Activated CD4-positive, CD25-positive, alpha-beta regulatory T cell treated with anti-CD3 and anti-CD28 coated beads, Interleukin-2, amount 50 U/mL, for 16 hours (primary cell): Measurements from ENCODE around the gene CCDC40.
"Not testable (repeated sequence)": the region's sequence is repeated elsewhere in the genome, so short reads cannot be mapped to it uniquely, and the experiment has no call there.

Experiments
- DNase-seq: peaks from one replicate; pipeline ENCODE4 v3.0.0-alpha.2; 2020; ENCODE audit warnings: low read depth, low spot score

Gene CCDC40

GRCh38 chr17:80045703-80046102 lies 9.3 kb downstream of the CCDC40 start:
- no peak for DNase-seq

DNA sequence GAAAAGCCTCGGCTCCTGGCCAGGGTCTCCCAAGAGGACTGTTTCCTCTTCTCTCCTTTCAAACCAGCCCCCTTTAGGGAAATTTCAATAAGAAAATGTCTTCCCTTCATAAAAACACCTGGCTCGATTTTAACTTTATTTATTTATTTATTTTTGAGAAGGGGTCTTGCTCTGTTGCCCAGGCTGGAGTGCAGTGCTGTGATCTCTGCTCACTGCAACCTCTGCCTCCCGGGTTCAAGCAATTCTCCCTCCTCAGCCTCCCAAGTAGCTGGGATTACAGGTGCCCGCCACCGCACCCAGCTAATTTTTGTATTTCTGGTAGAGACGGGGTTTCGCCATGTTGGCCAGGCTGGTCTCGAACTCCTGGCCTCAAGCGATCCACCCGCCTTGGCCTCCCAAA lies 10.3 kb downstream of the CCDC40 start:
- not testable (repeated sequence) for DNase-seq

DNA sequence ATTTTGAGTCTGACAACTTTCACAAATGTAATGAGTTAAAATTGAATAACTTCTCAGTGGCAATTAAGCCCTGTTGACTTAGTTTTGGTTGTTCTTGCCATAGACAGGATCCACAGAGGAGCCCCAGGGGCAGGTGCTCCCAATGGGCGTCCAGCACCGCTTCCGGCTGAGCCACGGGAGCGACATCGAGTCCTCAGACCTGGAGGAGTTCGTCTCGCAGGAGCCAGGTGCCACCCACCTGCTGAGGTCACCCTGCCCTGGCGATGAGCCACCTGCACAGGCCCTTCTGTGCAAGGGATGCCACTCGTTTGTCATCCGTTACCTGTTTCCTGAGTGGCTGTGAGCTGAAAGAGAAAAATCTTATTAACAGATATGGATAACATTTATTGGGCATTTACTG lies 10.7 kb downstream of the CCDC40 start:
- DNase-seq, result no peak

GRCh38 chr17:80049986-80050385 lies 13.5 kb downstream of the CCDC40 start:
- no peak for DNase-seq

- no peak for DNase-seq
Observed at GRCh38 chr17:80050706-80051105, 14.3 kb downstream of the CCDC40 start.

GRCh38 chr17:80051681-80052080 lies 15.2 kb downstream of the CCDC40 start:
- DNase-seq, result no peak

DNA sequence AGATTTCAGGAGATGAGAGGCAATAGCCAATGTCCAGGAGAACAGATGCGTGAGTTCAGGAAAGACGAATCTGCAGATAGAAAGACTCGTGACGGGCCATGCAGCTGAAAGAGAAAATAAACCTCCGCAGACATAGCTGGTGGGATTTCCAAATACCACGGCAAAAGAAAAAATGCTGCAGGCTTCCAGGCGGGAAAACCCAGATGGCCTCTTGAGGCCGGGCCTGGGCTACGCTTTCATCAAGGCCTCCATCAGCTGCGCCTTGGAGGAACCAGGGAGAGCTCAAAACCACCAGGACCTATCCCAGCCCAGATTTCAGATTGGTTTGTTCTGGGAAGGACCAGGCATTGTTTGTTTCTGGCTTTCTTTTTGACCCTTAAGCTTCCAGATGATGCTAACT lies 16.7 kb downstream of the CCDC40 start:
- no peak for DNase-seq

- DNase-seq, result no peak
Observed at GRCh38 chr17:80055597-80055996, 19.2 kb downstream of the CCDC40 start.

DNA sequence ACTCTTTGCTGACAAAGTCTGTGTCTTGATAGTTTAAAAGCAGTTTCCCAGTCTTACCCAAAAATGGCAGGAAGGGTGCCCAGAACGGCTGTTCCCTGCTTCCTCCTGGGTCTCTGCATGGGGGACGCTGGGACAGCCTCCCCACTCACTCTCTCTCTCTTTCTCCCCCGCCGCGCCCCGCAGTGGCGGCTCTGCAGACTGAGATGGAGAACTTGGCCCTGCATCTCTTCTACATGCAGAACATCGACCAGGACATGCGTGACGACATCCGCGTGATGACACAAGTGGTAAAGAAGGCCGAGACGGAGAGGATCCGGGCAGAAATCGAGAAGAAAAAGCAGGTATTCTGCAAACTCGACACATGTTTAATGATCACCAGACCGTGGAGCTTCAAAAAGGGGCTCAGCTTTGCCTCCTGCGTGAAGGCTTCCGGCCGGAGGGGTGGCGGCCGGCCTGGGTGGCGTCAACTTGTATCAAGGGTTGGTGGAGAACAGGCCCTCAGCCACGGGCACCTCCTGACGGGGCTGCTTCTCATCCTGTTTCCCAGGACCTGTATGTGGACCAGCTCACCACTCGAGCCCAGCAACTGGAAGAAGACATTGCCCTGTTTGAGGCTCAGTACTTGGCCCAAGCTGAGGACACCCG lies 22.0 kb downstream of the CCDC40 start:
- DNase-seq, result no peak

- DNase-seq, result no peak
Observed at GRCh38 chr17:80060644-80061043, 24.2 kb downstream of the CCDC40 start.

DNA sequence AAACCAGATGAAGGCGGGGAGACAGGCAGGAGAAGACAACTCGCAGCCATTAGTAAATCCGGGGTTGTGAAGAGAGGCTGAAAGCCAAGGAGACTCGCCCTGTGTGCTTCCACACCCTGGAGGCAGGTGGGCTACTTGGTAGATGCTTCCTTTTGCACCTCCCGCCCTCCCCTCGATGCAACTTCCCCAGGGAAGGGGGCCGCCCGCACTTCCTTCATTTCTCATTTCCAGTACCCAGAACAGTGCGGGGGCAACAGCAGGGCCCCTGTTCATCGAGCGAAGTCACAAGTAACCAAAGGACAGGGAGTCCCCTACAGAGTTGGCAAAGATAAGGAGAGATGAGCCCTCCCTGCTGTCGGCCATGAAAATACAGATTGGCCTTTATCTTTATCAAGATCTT lies 25.0 kb downstream of the CCDC40 start:
- DNase-seq, result no peak

DNA sequence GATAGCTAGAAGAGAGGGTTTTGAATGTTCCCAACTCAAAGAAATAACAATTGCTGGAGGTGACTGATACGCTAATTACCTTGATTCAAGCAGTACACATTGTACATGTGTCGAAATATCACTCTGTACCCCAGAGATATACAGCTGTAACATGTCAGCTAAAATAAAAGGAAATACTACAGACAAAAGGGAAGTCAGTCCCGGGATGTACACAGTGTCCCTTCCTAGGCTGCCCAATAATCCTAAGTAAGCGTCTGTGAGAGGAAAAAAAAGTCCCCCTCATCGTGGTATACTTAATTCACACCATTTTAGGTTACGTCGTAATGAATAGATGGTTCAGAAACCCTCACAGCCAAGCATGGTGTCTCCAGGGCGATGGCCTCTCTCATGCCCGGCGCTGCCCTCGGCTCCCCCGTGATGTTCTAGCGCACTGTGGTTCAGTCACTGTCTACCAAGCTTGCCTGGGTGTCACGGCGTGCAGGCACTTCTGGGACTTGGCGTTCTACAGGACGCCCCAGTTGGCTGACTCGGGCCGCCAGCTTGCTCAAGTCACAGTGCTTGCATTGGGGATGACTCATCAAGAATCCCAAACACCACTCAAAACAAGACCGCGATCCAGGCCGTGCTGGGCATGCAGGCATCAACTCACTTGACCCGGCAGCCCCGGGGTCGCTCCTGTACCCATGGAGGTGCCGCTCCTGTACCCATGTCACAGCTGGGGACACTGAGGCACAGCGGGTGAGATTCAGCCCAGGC lies 27.6 kb downstream of the CCDC40 start:
- no peak for DNase-seq

GRCh38 chr17:80064696-80065095 lies 28.3 kb downstream of the CCDC40 start:
- no peak for DNase-seq

DNA sequence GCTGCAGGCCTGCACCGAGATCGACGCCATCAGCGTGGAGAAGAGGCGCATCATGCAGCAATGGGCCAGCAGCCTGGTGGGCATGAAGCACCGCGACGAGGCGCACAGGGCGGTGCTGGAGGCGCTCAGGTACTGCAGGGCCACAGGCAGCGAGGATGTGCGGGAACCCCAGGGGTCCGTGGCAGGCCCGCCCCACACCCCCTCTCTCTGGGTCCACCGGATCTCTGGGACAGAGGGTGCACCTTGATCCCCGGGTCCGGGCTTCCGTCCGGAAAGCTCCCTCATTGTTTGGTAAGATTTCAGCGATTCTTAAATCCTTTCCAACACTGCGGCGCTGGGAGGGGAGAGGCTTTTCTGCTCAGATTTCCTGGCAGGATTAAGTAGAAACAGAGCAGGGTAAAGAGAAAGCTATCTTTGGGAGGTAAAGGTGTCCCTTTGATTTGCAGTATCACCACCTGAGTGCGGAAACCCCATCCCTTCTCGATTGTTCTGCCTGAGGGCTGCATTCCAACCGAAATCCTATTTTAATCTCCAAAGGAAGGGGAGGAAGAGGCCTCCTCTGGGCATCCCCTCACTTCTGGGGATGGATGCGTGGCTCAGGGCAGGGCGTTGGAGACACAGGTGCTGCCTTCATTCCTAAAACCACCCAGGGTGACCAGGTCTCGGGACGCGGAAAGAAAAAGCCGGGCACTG lies 29.2 kb downstream of the CCDC40 start:
- no peak for DNase-seq

DNA sequence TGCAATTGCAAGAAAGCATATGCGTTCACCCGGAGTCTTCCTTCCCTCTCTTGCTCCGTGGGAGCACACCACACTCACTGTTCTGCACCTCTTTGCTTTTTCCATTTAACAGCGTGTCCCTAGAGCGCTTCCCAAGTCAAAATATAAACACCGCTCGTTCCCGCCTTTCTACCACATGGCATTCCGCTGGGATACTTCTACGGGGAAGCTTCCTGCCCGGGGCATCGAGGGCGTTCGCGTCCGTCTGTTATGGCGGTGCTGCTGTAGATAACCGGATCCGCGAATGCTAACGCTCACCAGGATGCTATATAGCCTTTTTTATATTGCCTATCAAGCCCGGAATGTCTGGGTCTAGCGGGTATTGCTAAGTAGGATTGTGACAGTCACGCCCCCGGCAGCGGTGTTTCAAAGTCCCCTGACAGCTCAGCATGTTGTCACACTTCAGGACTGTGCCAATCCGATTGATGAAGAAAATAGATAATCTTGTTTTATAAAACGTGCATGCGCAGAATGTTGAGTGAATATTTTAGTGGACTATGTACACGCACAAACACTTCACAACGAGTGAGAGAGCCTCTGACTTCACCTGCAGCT lies 31.0 kb downstream of the CCDC40 start:
- no peak for DNase-seq

- DNase-seq, result no peak
Observed at GRCh38 chr17:80068301-80069222, 32.1 kb downstream of the CCDC40 start.

DNA sequence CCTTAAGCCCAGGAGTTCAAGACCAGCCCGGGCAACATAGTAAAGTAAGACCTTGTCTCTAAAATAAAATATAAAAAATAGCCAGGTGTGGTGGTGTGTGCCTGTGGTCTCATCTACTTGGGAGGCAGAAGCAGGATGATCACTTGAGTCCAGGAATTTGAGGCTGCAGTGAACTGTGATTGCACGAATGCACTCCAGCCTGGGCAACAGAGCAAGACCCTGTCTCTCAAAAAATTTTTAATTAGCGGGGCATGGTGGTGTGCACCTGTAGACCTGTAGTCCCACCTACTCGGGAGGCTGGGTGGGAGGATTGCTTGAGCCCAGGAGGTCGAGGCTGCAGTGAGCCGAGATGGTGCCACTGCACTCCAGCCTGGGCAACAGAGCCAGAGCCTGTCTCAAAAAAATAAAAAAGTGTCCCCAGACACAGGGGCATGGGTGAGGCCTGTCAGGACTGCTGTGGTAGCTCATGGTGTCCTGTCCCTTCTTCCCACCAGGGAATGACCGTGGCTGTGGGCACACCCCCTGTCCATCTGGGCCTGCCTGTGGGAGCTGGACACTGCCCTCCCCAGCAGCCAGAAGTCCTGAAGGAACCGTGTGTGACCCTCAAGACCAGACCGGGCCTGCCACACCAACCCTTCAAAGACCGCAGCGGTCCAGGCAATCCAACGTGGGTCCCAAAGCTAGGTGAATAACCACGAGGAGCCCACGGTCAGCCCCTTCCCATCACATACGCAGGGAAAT lies 34.1 kb downstream of the CCDC40 start:
- DNase-seq, result no peak

DNA sequence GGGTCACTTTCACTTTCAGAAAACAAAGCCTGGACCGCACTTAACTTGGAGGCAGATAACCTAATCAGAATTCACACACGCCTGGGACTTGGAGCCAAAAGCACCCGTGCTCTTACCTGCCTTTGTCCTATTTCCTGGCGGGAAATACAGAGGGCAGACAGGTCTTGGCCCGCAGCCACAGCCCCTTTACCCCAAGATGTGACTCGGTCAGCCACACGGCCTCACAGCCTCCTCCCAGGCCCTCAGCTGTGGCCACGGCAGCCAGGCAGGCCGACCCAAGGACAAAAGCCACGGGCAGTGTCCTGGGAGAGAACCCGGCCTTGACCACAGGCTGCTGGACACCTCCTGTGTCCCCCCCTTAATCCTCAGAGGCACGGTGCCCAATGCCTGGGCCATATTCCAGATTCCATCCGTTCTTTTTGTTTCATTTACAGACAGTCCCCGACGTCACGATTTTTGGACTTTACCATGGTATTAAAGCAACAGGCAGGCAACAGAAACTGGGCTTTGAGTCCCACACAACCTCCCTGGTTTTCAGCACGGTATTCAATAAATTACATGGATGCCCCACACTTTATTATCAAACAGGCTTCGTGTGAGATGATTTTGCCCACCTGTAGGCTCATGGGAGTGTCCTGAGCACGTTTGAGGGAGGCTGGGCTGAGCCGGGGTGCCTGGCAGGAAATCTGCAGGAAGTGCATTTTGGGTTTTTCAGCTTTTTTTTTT lies 34.8 kb downstream of the CCDC40 start:
- no peak for DNase-seq

DNA sequence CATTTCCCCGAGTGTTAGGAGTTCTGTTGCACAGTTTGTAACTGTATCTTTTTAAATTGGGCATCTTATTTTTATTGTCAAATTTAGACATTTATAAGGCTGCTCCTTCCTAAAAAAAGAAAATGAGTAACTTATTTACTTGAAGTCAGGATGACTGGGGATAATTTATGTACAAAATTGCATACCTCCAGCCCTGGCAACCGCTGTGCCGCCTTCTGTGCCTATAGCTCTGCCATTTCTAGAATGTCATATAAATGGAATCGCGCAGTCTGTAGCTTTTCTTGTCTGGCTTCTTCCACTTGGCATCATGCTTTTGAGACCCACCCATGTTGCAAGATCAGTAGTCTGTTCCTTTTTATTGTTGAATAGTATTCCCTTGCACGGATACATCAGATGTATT lies 36.0 kb downstream of the CCDC40 start:
- DNase-seq, result no peak

DNA sequence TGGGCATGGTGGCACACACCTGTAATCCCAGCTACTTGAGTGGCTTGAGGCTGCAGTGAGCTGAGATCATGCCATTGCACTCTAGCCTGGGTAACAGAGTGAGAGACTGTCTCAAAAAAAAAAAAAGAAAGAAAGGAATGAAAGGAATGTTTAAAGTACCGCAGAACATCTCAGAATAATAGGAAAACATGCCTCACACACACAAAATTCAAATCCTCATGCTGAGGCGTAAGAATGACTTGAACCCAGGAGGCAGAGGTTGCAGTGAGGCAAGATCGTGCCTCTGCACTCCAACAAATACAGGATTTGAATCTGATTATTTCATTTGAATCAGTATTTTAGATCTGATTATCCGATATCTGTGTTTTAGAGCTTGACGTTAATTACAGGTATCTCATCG lies 43.6 kb downstream of the CCDC40 start:
- DNase-seq, result no peak
